Activated T-cell treated with anti-CD3 and anti-CD28 coated beads, Interleukin-2, amount 50 U/mL, for 72 hours (primary cell): ENCODE measurements around the gene RAB7A. TPM values are rescaled to one million over a fixed set of nuclear protein-coding genes. Genes with fewer than 3 reads are reported as not detected.

Experiments
- ATAC-seq, 2 donors: fragments of 150-1000 bp; cut with Tn5 transposase; replicated peaks in 1 of 2; 2 replicates each; pipeline ENCODE4 v1.10.0; 2021; ENCODE audit warnings: moderate library complexity in 2 of 2, mild to moderate bottlenecking in 1 of 2
- DNase-seq, 2 donors: peaks; one replicate each; pipeline ENCODE4 v3.0.0; 2021 to 2022; ENCODE audit warnings: mixed read lengths in 1 of 2
- H3K27ac Mint-ChIP-seq: one replicate; pipeline ENCODE4 v1.8.0; 2022; ENCODE audit warnings: mild to moderate bottlenecking, moderate library complexity, mixed read lengths
- H3K27me3 Mint-ChIP-seq: one replicate; pipeline ENCODE4 v1.8.0; 2022; ENCODE audit warnings: low read depth, mixed read lengths
- H3K36me3 Mint-ChIP-seq, 2 donors: one replicate each; pipeline ENCODE4 v1.8.0; 2022; ENCODE audit warnings: mixed read lengths in 2 of 2, mild to moderate bottlenecking in 1 of 2; ENCODE audit not compliant: insufficient read depth in 2 of 2
- H3K4me1 Mint-ChIP-seq: one replicate; pipeline ENCODE4 v1.8.0; 2022; ENCODE audit warnings: low read depth, mixed read lengths
- H3K4me3 Mint-ChIP-seq, 2 donors: one replicate each; pipeline ENCODE4 v1.8.0; 2022; ENCODE audit warnings: mild to moderate bottlenecking in 2 of 2, mixed read lengths in 2 of 2, moderate library complexity in 2 of 2
- H3K9me3 Mint-ChIP-seq, 2 donors: one replicate each; pipeline ENCODE4 v1.8.0; 2022; ENCODE audit warnings: mixed read lengths in 2 of 2
- total RNA-seq, 2 donors: library from RNA; stranded (reverse); gene quantifications; one replicate each; pipeline ENCODE4 v1.2.3, GENCODE V29; 2022

The RAB7A gene
- 100 to 1,000 TPM; 204 to 206 TPM for total RNA-seq

GRCh38 chr3:128726023-128727016 lies at the start of gene RAB7A:
RAB7A (plus strand) TSS chr3:128726183; CDS start chr3:128795368, 69,185 bp downstream.
- H3K4me1 Mint-ChIP-seq, result peaks cover 69% of the 10 kb centered on the region
- H3K4me3 Mint-ChIP-seq, result peak within 1 kb of the TSS; percentile 90 to 96
- H3K9me3 Mint-ChIP-seq, result peaks cover 0 to 2% of the 10 kb centered on the region in 2 donors
- ATAC-seq (peak; percentile 95), DNase-seq (peak; percentile 98)
- peaks cover 0 to 8% of the 10 kb centered on the region in 2 donors for H3K36me3 Mint-ChIP-seq
- peak within 1 kb of the TSS; percentile 94 for H3K27ac Mint-ChIP-seq
- no peaks in the 10 kb centered on the region for H3K27me3 Mint-ChIP-seq

DNA sequence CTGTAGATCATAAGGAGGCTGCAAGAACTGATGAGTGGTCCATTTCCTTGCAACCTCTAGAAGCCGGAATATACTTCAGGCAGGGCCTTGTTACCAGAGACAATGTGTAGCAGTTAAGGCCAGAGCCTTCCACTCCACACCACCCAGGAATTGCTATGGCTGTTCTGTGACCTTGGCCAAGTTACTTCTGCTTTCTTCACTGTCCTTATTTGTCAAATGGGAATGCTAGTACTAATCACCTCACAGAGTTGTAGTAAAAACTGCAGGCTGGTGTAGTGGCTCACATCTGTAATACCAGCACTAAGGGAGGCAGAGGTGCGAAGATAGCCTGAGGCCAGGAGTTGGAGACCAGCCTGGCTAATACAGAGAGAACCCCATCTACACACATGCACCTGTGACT lies 46.6 kb upstream of the RAB7A start:
- Mint-ChIP-seq H3K36me3 (peaks cover 2% of the 10 kb centered on the region in 2 donors), H3K4me1 (peaks cover 40% of the 10 kb centered on the region), H3K27me3 (no peaks in the 10 kb centered on the region), H3K4me3 (peak overlapping the region; percentile 93 to 96), H3K27ac (peak overlapping the region; percentile 68), H3K9me3 (no peaks in the 10 kb centered on the region)
- DNase-seq, result no peak
- no peak for ATAC-seq

DNA sequence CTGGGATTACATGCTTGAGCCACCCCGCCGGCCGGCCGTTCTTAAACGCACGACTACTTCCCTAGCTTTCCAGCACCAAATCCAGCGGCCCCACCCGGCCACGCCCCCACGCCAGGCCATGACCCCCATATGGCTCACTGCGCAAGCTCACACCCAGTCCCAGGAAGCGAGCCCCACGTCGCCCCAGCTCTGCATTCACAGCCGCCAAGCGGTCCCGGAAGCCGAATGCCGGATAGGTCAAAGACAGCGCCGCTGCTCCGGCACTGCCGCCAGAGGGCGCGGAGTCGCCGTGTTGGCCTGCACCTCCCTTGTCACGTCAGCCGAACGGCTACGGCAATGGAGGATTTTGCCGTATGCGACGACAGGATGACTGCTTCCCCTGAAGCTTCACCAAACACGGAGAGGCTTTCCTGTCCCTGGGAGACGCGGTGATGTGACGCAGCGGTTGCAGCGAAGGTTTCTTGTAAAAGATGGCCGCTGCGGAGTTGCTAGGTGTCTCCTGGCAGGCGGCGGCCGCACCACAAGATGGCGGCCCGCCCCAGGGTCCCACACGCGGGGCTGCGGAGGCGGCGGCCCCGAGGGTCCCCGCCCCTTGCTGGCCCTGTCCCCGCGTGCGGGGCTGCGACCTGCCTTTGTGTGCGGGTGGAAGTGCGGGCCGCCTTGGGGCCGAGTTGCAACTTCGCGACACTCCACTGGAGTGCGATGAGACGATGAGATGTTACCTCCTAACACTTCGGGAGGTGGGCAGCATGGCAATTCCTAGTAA lies 45.2 kb upstream of the RAB7A start:
- H3K4me1 Mint-ChIP-seq, result peaks cover 38% of the 10 kb centered on the region
- peak overlapping the region; percentile 93 for H3K27ac Mint-ChIP-seq

DNA sequence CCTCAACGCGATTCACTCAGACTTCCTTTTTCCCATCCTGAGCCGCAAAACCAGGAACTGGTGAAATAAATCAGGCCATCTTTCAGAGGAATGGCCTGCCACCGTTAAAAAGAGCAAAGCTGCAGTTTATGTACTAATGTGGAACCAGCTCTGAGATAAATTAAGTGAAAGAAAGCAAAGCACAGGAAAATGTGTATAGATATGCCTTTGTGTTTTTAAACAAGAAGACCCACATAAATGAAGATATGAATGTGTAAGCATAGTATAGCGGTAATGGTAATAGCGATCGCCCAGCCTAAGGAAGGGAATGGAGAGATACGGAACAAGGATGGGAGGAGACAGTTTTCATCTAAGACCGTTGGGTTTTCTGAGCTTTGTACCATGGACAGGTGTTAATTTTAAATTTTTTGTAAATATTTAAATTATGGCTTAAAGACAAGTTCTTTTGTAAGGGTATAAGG lies 44.6 kb upstream of the RAB7A start:
- peak overlapping the region; percentile 93 to 96 for H3K4me3 Mint-ChIP-seq
- H3K4me1 Mint-ChIP-seq, result peaks cover 38% of the 10 kb centered on the region
- DNase-seq (no peak), ATAC-seq (no peak)
- no peaks in the 10 kb centered on the region for H3K27me3 Mint-ChIP-seq
- H3K27ac Mint-ChIP-seq, result peak overlapping the region; percentile 93
- no peaks in the 10 kb centered on the region for H3K9me3 Mint-ChIP-seq
- H3K36me3 Mint-ChIP-seq, result peaks cover 2% of the 10 kb centered on the region in 2 donors

More for the DNA sequence above, 45.2 kb upstream of the RAB7A start:
- peak overlapping the region; percentile 93 to 96 for H3K4me3 Mint-ChIP-seq
- H3K36me3 Mint-ChIP-seq, result peaks cover 2% of the 10 kb centered on the region in 2 donors
- no peaks in the 10 kb centered on the region for H3K9me3 Mint-ChIP-seq
- peak; percentile 97 for ATAC-seq
- H3K27me3 Mint-ChIP-seq, result no peaks in the 10 kb centered on the region
- DNase-seq, result peak; percentile 97 to 98

GRCh38 chr3:128683957-128684356 lies 42.0 kb upstream of the RAB7A start:
- no peaks in the 10 kb centered on the region for H3K9me3 Mint-ChIP-seq
- DNase-seq (no peak), ATAC-seq (no peak)
- H3K36me3 Mint-ChIP-seq, result peaks cover 2% of the 10 kb centered on the region in 2 donors
- no peak overlapping the region for H3K4me3 Mint-ChIP-seq
- H3K27me3 Mint-ChIP-seq, result no peaks in the 10 kb centered on the region
- no peak overlapping the region for H3K27ac Mint-ChIP-seq
- peaks cover 39% of the 10 kb centered on the region for H3K4me1 Mint-ChIP-seq

DNA sequence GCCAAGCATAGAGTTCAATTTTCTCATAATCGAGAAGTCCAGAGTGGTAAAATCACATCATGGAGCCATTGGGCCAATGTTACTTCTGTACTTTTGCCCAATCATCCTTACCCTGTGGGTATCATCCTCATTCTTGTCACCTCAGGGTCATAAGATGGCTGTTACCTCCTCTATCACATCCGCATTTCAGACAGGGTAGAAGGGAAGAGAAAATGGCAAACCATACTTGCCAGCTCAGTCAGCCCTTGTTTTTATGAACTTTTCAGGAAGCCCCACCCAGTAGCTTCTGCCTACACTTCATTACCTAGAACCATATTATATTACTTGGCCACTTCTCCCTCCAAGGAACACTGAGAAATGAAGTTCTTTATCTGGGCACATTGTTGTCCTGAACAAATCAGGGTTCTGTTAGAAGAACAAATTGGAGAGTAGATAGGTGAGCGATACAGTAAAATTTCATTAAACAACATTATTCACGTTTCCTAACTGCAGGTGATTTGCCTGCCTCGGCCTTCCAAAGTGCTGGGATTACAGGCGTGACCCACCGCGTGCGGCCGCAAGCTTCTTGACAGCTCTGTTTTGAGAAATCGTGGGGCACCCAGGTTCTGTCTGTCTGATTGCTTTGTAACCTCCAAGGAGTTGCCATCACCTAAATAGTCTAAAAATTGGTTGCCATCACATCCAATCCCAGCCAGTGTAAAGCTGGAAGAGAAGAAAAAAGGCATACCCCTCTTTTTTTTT lies 40.8 kb upstream of the RAB7A start:
- DNase-seq (no peak), ATAC-seq (no peak)
- Mint-ChIP-seq H3K4me3 (no peak overlapping the region), H3K4me1 (peaks cover 31% of the 10 kb centered on the region), H3K9me3 (no peaks in the 10 kb centered on the region), H3K27me3 (no peaks in the 10 kb centered on the region), H3K27ac (no peak overlapping the region), H3K36me3 (peaks cover 2% of the 10 kb centered on the region in 2 donors)

GRCh38 chr3:128686465-128686864 lies 39.5 kb upstream of the RAB7A start:
- DNase-seq (no peak), ATAC-seq (no peak)
- H3K36me3 Mint-ChIP-seq, result peaks cover 0 to under 1% of the 10 kb centered on the region in 2 donors
- no peaks in the 10 kb centered on the region for H3K27me3 Mint-ChIP-seq
- peaks cover 22% of the 10 kb centered on the region for H3K4me1 Mint-ChIP-seq
- no peak overlapping the region for H3K27ac Mint-ChIP-seq
- H3K9me3 Mint-ChIP-seq, result no peaks in the 10 kb centered on the region
- no peak overlapping the region for H3K4me3 Mint-ChIP-seq

DNA sequence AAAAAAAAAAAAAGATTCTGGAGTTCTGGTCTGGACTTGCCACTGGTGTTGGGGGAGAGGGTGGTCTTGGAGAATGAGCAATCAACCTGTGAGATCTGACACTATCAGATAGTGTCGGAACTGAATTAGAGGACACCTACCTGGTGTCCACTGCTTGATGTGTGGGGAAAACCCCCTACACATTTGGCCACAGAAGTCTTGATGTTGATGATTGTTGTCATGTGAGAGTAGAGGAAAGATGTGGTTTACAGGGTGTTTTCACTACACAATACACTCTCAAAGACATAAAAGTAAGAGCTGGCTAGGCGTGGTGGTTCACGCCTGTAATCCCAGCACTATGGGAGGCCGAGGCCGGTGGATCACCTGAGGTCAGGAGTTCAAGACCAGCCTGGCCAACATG lies 36.9 kb upstream of the RAB7A start:
- Mint-ChIP-seq H3K4me1 (peaks cover 14% of the 10 kb centered on the region), H3K27ac (no peak overlapping the region), H3K27me3 (no peaks in the 10 kb centered on the region)

DNA sequence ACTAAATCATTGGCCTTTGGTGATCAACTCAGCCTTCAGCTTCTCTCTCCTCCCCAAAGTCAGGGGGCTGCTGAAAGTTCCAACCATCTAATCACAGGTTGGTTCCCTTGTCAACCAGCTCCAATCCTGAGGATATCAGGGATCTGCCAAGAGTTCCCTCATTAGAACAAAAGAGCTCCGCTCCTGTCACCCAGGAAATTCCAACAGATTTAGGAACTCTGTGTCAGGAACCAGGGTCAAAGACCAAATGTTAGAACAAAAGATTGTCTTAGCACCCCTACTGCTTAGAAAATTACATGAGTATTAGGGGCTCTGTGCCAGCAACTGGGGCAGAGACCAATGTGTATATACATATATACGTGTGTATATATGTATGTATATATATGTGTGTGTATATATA lies 32.3 kb upstream of the RAB7A start:
- Mint-ChIP-seq H3K9me3 (no peaks in the 10 kb centered on the region), H3K36me3 (no peaks in the 10 kb centered on the region), H3K4me1 (peaks cover 5% of the 10 kb centered on the region), H3K4me3 (no peak overlapping the region), H3K27ac (no peak overlapping the region), H3K27me3 (no peaks in the 10 kb centered on the region)
- ATAC-seq (no peak), DNase-seq (no peak)

More for the DNA sequence above, 36.9 kb upstream of the RAB7A start:
- Mint-ChIP-seq H3K9me3 (no peaks in the 10 kb centered on the region), H3K4me3 (no peak overlapping the region), H3K36me3 (no peaks in the 10 kb centered on the region)
- DNase-seq (no peak), ATAC-seq (no peak)

- Mint-ChIP-seq H3K4me1 (no peaks in the 10 kb centered on the region), H3K36me3 (no peaks in the 10 kb centered on the region), H3K4me3 (peak overlapping the region in 1 of 2 donors; percentile 37), H3K27me3 (no peaks in the 10 kb centered on the region), H3K27ac (no peak overlapping the region), H3K9me3 (no peaks in the 10 kb centered on the region)
- DNase-seq (no peak), ATAC-seq (no peak)
Observed at GRCh38 chr3:128697341-128697740, 28.6 kb upstream of the RAB7A start.

- Mint-ChIP-seq H3K27ac (no peak overlapping the region), H3K27me3 (no peaks in the 10 kb centered on the region), H3K36me3 (no peaks in the 10 kb centered on the region), H3K9me3 (no peaks in the 10 kb centered on the region), H3K4me1 (no peaks in the 10 kb centered on the region), H3K4me3 (peak overlapping the region; percentile 77 to 81)
- ATAC-seq, result peak; percentile 71 to 76
- DNase-seq, result peak; percentile 21 to 28
Observed at GRCh38 chr3:128698211-128699047, 27.6 kb upstream of the RAB7A start.
